Fibroblast of lung (primary cell): ENCODE data around the gene AGAP2.

Source experiments
- CTCF ChIP-seq, 2 donors: IDR thresholded peaks in 1 of 2; conservative IDR thresholded peaks in 1 of 2; 1 replicate in 1 of 2; 2 replicates in 1 of 2; pipeline ENCODE4 v1.5.1; 2011 to 2012; ENCODE audit warnings: low read length in 2 of 2, control low read depth in 1 of 2, inconsistent platforms in 1 of 2, low read depth in 1 of 2, mild to moderate bottlenecking in 1 of 2
- EZH2 ChIP-seq: IDR thresholded peaks from 2 replicates; pipeline ENCODE4 v1.5.1; 2012; ENCODE audit warnings: low read length, control low read depth, mild to moderate bottlenecking; ENCODE audit errors: missing control alignments

- TF ChIP-seq CTCF (conservative IDR thresholded peaks at IDR 0.05 in 1 of 2, IDR thresholded peaks at IDR 0.05 in 1 of 2; ENCODE audit: low read depth in 1 of 2, low read length in 2 of 2) (no peak), EZH2 (no peak)
Observed at GRCh38 chr12:57731411-57732080, 7.0 kb downstream of the AGAP2 start.
